ENCODE data around the gene MYL2. TPM values are rescaled to one million over a fixed set of nuclear protein-coding genes. Genes with fewer than 3 reads are reported as not detected.

The MYL2 gene
- total and polyA plus RNA-seq, 2 experiments from 2014 or later = not detected

- Histone ChIP-seq H3K4me1 (ENCODE audit: insufficient read depth) (peaks cover 20% of the 10 kb centered on the region), H3K36me3 (ENCODE audit: insufficient read depth) (no peaks in the 10 kb centered on the region), H3K27ac (ENCODE audit: low read depth) (peak overlapping the region; percentile 41), H3K4me3 (peak overlapping the region; percentile 29), H3K79me2 (replicated peaks; ENCODE audit: insufficient read depth) (no peaks in the 10 kb centered on the region), H3F3A (replicated peaks; ENCODE audit: low read depth) (no peaks in the 10 kb centered on the region), H2AFZ (no peak overlapping the region), H4K20me1 (replicated peaks; ENCODE audit: insufficient read depth) (no peaks in the 10 kb centered on the region), H3K4me2 (peak overlapping the region; percentile 31; the same call in 1 of the 2 replicates), H3K27me3 (ENCODE audit: insufficient read depth) (no peaks in the 10 kb centered on the region), H3K9me2 (ENCODE audit: insufficient read depth) (0 out of 2 replicates have a peak, but pooled peaks cover 5% of the 10 kb centered on the region)
- H3K27ac Mint-ChIP-seq = peak overlapping the region; percentile 84
- peaks cover 42% of the 10 kb centered on the region for H3K4me1 Mint-ChIP-seq
- peaks cover 12% of the 10 kb centered on the region for H3K27me3 Mint-ChIP-seq (ENCODE audit: insufficient read depth, low read depth, poor library complexity)
- peak; percentile 80 for ATAC-seq
- H3K9me3 Mint-ChIP-seq = peaks cover 5% of the 10 kb centered on the region; the same call in 2 of the 3 replicates
- DNase-seq (ENCODE audit: low spot score) = peak; percentile 96
- TF ChIP-seq CTCF (conservative IDR thresholded peaks at IDR 0.05; ENCODE audit: low read depth in 2 of 2) (peak; percentile 96), NANOG (IDR thresholded peaks at IDR 0.05; ENCODE audit: borderline replicate concordance) (0 out of 2 replicates have a peak, but pooled peaks have one; percentile 27), JUNB (IDR thresholded peaks at IDR 0.05; ENCODE audit: unreplicated experiment) (no peak)
- peak overlapping the region; percentile 75 for H3K4me3 Mint-ChIP-seq
- H3K36me3 Mint-ChIP-seq (ENCODE audit: low read depth) = peaks cover 16% of the 10 kb centered on the region
Observed at GRCh38 chr12:110937104-110937641, 16.8 kb upstream of the MYL2 start.

GRCh38 chr12:110936367-110937103 lies 16.2 kb upstream of the MYL2 start:
- Histone ChIP-seq H2AFZ (peak overlapping the region; percentile 0; the same call in 1 of the 2 replicates), H3K4me3 (peak overlapping the region; percentile 45), H3K79me2 (replicated peaks; ENCODE audit: insufficient read depth) (no peaks in the 10 kb centered on the region), H3K9me2 (ENCODE audit: insufficient read depth) (0 out of 2 replicates have a peak, but pooled peaks cover 5% of the 10 kb centered on the region), H3K27ac (ENCODE audit: low read depth) (peak overlapping the region; percentile 96), H3K27me3 (ENCODE audit: insufficient read depth) (no peaks in the 10 kb centered on the region), H3F3A (replicated peaks; ENCODE audit: low read depth) (no peaks in the 10 kb centered on the region), H3K36me3 (ENCODE audit: insufficient read depth) (no peaks in the 10 kb centered on the region), H4K20me1 (replicated peaks; ENCODE audit: insufficient read depth) (no peaks in the 10 kb centered on the region), H3K4me1 (ENCODE audit: insufficient read depth) (peaks cover 20% of the 10 kb centered on the region), H3K4me2 (peak overlapping the region; percentile 72)
- H3K36me3 Mint-ChIP-seq (ENCODE audit: low read depth) = peaks cover 15% of the 10 kb centered on the region
- ATAC-seq (peak; percentile 28), DNase-seq (ENCODE audit: low spot score) (peak; percentile 66)
- H3K9me3 Mint-ChIP-seq = peaks cover 5% of the 10 kb centered on the region; the same call in 2 of the 3 replicates
- peak overlapping the region; percentile 75 for H3K4me3 Mint-ChIP-seq
- H3K4me1 Mint-ChIP-seq = peaks cover 48% of the 10 kb centered on the region
- peaks cover 15% of the 10 kb centered on the region for H3K27me3 Mint-ChIP-seq (ENCODE audit: insufficient read depth, low read depth, poor library complexity)
- H3K27ac Mint-ChIP-seq = peak overlapping the region; percentile 84
- no peak for TF ChIP-seq CREB1 (CRISPR knock-in tag; IDR thresholded peaks at IDR 0.05; ENCODE audit: low read depth)
- no peak for TF ChIP-seq ZNF114 (CRISPR knock-in tag; IDR thresholded peaks at IDR 0.05)
- no peak for TF ChIP-seq STAT1 (IDR thresholded peaks at IDR 0.05; ENCODE audit: unreplicated experiment)
- TF ChIP-seq EZH2phosphoT487 (IDR thresholded peaks at IDR 0.05; ENCODE audit: unreplicated experiment) = no peak
- no peak for TF ChIP-seq REST (IDR thresholded peaks at IDR 0.05; ENCODE audit: unreplicated experiment)
- no peak for TF ChIP-seq EZH2 (IDR thresholded peaks at IDR 0.05; ENCODE audit: low read depth, unreplicated experiment)
